Measurements from ENCODE around the gene FOXE1.

GRCh38 chr9:97873425-97873824, 20.4 kb downstream of the FOXE1 start:
- TF ChIP-seq CTCF (IDR thresholded peaks at IDR 0.05) (no peak), TCF7L2 (IDR thresholded peaks at IDR 0.05; ENCODE audit: low read depth, low read length) (no peak)
